Stomach (tissue), 4 donors: ENCODE results near the gene TMEM138.

ENCODE experiments used
- POLR2A ChIP-seq, 4 donors: fragments of 450-650 bp; IDR thresholded peaks; one replicate each; pipeline ENCODE4 v1.6.1; 2016; ENCODE audit warnings: antibody characterized with exemption in 4 of 4, control low read depth in 2 of 4, mild to moderate bottlenecking in 1 of 4, moderate library complexity in 1 of 4
- TF ChIP-seq, protein P1 (sequence below), 7 experiments: fragments of 450-650 bp in 4 of 7; fragments of 200-600 bp in 3 of 7; sonication (generic) in 3 of 7; IDR thresholded peaks; one replicate each; pipeline ENCODE4 v1.5.1; 2016 to 2019; ENCODE audit warnings: antibody characterized with exemption in 7 of 7, control low read depth in 2 of 7, mild to moderate bottlenecking in 1 of 7

DNA sequence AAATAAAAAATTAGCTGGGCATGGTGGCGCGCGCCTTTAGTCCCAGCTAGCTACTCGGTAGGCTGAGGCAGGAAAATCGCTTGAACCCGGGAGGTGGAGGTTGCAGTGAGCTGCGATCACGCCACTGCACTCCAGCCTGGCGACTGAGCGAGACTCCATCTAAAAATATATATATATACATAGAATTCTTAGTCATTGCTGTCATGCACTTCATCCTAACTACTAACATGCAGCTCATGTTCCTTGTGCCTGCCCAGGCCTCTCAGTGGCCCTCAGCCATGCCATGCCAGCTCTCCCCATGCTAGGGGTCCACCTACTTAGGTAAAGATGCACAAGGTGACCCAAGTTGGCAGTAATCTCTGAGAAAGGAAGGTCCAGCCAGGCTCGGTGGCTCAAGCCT is 3.6 kb upstream of the TMEM138 start:
- no peak for TF ChIP-seq POLR2A (IDR thresholded peaks at IDR 0.05)
- TF ChIP-seq, protein P1, sequence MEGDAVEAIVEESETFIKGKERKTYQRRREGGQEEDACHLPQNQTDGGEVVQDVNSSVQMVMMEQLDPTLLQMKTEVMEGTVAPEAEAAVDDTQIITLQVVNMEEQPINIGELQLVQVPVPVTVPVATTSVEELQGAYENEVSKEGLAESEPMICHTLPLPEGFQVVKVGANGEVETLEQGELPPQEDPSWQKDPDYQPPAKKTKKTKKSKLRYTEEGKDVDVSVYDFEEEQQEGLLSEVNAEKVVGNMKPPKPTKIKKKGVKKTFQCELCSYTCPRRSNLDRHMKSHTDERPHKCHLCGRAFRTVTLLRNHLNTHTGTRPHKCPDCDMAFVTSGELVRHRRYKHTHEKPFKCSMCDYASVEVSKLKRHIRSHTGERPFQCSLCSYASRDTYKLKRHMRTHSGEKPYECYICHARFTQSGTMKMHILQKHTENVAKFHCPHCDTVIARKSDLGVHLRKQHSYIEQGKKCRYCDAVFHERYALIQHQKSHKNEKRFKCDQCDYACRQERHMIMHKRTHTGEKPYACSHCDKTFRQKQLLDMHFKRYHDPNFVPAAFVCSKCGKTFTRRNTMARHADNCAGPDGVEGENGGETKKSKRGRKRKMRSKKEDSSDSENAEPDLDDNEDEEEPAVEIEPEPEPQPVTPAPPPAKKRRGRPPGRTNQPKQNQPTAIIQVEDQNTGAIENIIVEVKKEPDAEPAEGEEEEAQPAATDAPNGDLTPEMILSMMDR (IDR thresholded peaks at IDR 0.05): no peak
